Thyroid gland (tissue), 4 donors: Measurements from ENCODE around the gene SUN1.
"Not testable (repeated sequence)": the region's sequence is repeated elsewhere in the genome, so short reads cannot be mapped to it uniquely, and the experiment has no call there.

ENCODE experiments used
- POLR2A ChIP-seq, 2 donors: fragments of 450-650 bp; IDR thresholded peaks; one replicate each; pipeline ENCODE4 v1.6.1; 2017; ENCODE audit warnings: antibody characterized with exemption in 2 of 2, mild to moderate bottlenecking in 2 of 2, moderate library complexity in 1 of 2
- TF ChIP-seq, protein P1 (sequence below), 6 experiments: fragments of 200-600 bp in 3 of 6; fragments of 450-650 bp in 3 of 6; sonication (generic) in 3 of 6; IDR thresholded peaks; one replicate each; pipeline ENCODE4 v1.5.1; 2016 to 2019; ENCODE audit warnings: antibody characterized with exemption in 6 of 6, mild to moderate bottlenecking in 2 of 6, inconsistent platforms in 1 of 6, moderate library complexity in 1 of 6

DNA sequence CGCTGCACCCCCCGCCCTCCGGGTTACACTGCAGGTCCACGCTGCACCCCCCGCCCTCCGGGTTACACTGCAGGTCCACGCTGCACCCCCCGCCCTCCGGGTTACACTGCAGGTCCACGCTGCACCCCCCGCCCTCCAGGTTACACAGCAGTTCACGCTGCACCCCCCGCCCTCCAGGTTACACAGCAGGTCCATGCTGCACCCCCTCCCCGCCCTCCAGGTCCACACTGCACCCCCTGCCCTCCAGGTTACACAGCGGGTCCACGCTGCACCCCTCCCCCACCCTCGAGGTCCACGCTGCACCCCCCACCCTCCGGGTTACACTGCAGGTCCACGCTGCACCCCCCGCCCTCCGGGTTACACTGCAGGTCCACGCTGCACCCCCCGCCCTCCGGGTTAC lies 91.8 kb downstream of the SUN1 start:
- TF ChIP-seq, protein P1, sequence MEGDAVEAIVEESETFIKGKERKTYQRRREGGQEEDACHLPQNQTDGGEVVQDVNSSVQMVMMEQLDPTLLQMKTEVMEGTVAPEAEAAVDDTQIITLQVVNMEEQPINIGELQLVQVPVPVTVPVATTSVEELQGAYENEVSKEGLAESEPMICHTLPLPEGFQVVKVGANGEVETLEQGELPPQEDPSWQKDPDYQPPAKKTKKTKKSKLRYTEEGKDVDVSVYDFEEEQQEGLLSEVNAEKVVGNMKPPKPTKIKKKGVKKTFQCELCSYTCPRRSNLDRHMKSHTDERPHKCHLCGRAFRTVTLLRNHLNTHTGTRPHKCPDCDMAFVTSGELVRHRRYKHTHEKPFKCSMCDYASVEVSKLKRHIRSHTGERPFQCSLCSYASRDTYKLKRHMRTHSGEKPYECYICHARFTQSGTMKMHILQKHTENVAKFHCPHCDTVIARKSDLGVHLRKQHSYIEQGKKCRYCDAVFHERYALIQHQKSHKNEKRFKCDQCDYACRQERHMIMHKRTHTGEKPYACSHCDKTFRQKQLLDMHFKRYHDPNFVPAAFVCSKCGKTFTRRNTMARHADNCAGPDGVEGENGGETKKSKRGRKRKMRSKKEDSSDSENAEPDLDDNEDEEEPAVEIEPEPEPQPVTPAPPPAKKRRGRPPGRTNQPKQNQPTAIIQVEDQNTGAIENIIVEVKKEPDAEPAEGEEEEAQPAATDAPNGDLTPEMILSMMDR (IDR thresholded peaks at IDR 0.05): not testable (repeated sequence)
- TF ChIP-seq POLR2A (IDR thresholded peaks at IDR 0.05): not testable (repeated sequence)
